Measurements from ENCODE around the gene CCDC85B. TPM values are rescaled to one million over a fixed set of nuclear protein-coding genes. Genes with fewer than 3 reads are reported as not detected.
A peak's percentile ranks its signal among the peaks of the same experiment; 100 is the strongest.

Gene CCDC85B
- total RNA-seq, 1 donor from 2014 or later = 3.9 TPM

GRCh38 chr11:65882120-65883057, 8.1 kb upstream of the CCDC85B start:
- H3K9me3 Mint-ChIP-seq = no peaks in the 10 kb centered on the region
- H3K4me2 ChIP-seq = no peak overlapping the region
- H3K27me3 Mint-ChIP-seq (ENCODE audit: insufficient read depth, low read depth) = peaks cover 9% of the 10 kb centered on the region
- H3K4me3 ChIP-seq = no peak overlapping the region
- no peak overlapping the region for H2AFZ ChIP-seq (replicated peaks)
- TF ChIP-seq EZH2phosphoT487 (IDR thresholded peaks at IDR 0.05) (no peak), EZH2 (IDR thresholded peaks at IDR 0.05) (no peak), CTCF (IDR thresholded peaks at IDR 0.05) (no peak)
- no peak overlapping the region for H3K27ac ChIP-seq
- peaks cover 14% of the 10 kb centered on the region for H4K20me1 ChIP-seq (ENCODE audit: low read depth)
- no peak for DNase-seq (ENCODE audit: low spot score)
- no peak overlapping the region for H3K4me3 Mint-ChIP-seq
- H3K4me1 ChIP-seq = peaks cover 4% of the 10 kb centered on the region
- no peak overlapping the region for H3K9ac ChIP-seq
- H3K36me3 Mint-ChIP-seq = peaks cover 25% of the 10 kb centered on the region
- H3K36me3 ChIP-seq = peaks cover 4% of the 10 kb centered on the region
- peaks cover 15% of the 10 kb centered on the region for H3F3A ChIP-seq (ENCODE audit: low read depth)
- peaks cover 13% of the 10 kb centered on the region for H3K79me2 ChIP-seq (ENCODE audit: low read depth)
- H3K9me3 ChIP-seq (ENCODE audit: low read depth) = no peaks in the 10 kb centered on the region
- H3K27me3 ChIP-seq = no peaks in the 10 kb centered on the region
- peaks cover 18% of the 10 kb centered on the region for H3K4me1 Mint-ChIP-seq
- H3K27ac Mint-ChIP-seq = no peak overlapping the region

GRCh38 chr11:65883058-65883761, 7.3 kb upstream of the CCDC85B start:
- Histone ChIP-seq H3K79me2 (ENCODE audit: low read depth) (peaks cover 17% of the 10 kb centered on the region), H3K4me1 (peaks cover 7% of the 10 kb centered on the region), H3K9me3 (ENCODE audit: low read depth) (no peaks in the 10 kb centered on the region), H3K36me3 (peaks cover 4% of the 10 kb centered on the region), H2AFZ (replicated peaks) (no peak overlapping the region), H4K20me1 (ENCODE audit: low read depth) (peaks cover 14% of the 10 kb centered on the region), H3F3A (ENCODE audit: low read depth) (peaks cover 23% of the 10 kb centered on the region), H3K4me3 (no peak overlapping the region), H3K27me3 (no peaks in the 10 kb centered on the region), H3K27ac (no peak overlapping the region), H3K9ac (no peak overlapping the region), H3K4me2 (no peak overlapping the region)
- no peak overlapping the region for H3K4me3 Mint-ChIP-seq
- peaks cover 25% of the 10 kb centered on the region for H3K4me1 Mint-ChIP-seq
- peaks cover 25% of the 10 kb centered on the region for H3K36me3 Mint-ChIP-seq
- H3K27ac Mint-ChIP-seq = no peak overlapping the region
- no peak for DNase-seq (ENCODE audit: low spot score)
- no peaks in the 10 kb centered on the region for H3K9me3 Mint-ChIP-seq
- no peak for TF ChIP-seq EZH2 (IDR thresholded peaks at IDR 0.05)
- H3K27me3 Mint-ChIP-seq (ENCODE audit: insufficient read depth, low read depth) = peaks cover 7% of the 10 kb centered on the region

DNA sequence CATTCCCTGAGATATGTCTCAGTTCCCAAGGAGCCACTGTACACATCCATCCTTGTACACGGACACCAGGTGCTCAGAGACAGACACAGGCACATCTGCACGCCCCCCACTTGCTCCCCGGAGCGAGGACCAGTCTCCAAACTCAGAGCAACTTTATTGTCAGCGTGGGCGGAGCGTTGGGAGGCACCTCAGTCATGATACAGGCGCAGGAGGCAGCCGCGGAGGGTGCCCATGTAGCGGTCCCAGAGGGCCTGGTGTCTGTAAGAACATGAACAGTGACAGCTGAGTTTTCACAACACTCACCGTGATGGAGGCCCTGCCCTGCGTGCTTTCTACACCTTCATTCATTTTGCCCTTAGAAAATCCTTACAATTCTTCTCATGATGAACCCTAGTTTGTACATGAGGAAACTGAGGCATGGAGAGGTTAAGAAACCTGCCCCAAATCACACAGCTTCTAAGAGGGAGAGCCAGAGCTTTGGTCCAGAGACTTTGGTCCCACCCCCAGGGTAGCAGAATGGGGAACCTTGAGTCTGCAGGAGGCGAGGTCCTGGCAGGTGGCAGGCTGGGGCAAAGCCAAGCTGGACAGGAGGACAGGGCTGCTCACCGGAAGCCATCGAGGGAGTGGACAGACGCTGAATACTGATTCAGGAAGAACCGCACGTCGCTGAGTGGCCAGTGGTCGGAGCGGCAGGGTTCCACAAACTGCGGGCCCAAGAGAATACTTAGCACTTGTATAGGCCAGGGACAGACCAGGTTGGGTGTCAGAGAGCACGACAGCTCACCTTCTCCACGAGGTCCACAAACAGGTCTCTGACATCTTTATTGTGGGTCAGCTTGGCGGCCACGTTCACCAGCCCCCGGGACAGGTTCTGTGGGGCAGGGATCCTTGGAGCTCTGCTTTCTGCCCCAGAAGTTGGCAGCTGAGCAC, 6.4 kb upstream of the CCDC85B start:
- no peak overlapping the region for H3K4me3 Mint-ChIP-seq
- H3F3A ChIP-seq (ENCODE audit: low read depth) = peaks cover 30% of the 10 kb centered on the region
- no peak overlapping the region for H3K27ac ChIP-seq
- H2AFZ ChIP-seq (replicated peaks) = no peak overlapping the region
- H3K4me1 ChIP-seq = peaks cover 7% of the 10 kb centered on the region
- H3K4me3 ChIP-seq = no peak overlapping the region
- TF ChIP-seq EZH2 (IDR thresholded peaks at IDR 0.05) (no peak), EZH2phosphoT487 (IDR thresholded peaks at IDR 0.05) (no peak), CTCF (IDR thresholded peaks at IDR 0.05) (no peak)
- H3K4me1 Mint-ChIP-seq = peaks cover 29% of the 10 kb centered on the region
- peak overlapping the region; percentile 60 for H3K27ac Mint-ChIP-seq
- H3K27me3 Mint-ChIP-seq (ENCODE audit: insufficient read depth, low read depth) = peaks cover 6% of the 10 kb centered on the region
- H3K9me3 ChIP-seq (ENCODE audit: low read depth) = no peaks in the 10 kb centered on the region
- no peak for DNase-seq (ENCODE audit: low spot score)
- peaks cover 17% of the 10 kb centered on the region for H3K79me2 ChIP-seq (ENCODE audit: low read depth)
- H4K20me1 ChIP-seq (ENCODE audit: low read depth) = peaks cover 14% of the 10 kb centered on the region
- no peak overlapping the region for H3K9ac ChIP-seq
- H3K4me2 ChIP-seq = no peak overlapping the region
- H3K27me3 ChIP-seq = peaks cover 5% of the 10 kb centered on the region
- H3K9me3 Mint-ChIP-seq = no peaks in the 10 kb centered on the region
- H3K36me3 ChIP-seq = peaks cover 4% of the 10 kb centered on the region
- H3K36me3 Mint-ChIP-seq = peaks cover 25% of the 10 kb centered on the region

Data from neural progenitor cell (in vitro differentiated cells).